Measurements from ENCODE around the gene ASGR2. TPM values are rescaled to one million over a fixed set of nuclear protein-coding genes. Genes with fewer than 3 reads are reported as not detected.

Gene ASGR2
- total RNA-seq, 2 donors from 2014 or later: 0.45 to 0.49 TPM

- intact Hi-C loops (cut with DNase I): no loop called here
- DNase-seq: no peak
- Histone ChIP-seq H3K9ac (ENCODE audit: low read depth in 2 of 2, low read length in 2 of 2) (no peak overlapping the region), H3K27ac (no peak overlapping the region), H3K36me3 (no peaks in the 10 kb centered on the region), H3K4me1 (no peaks in the 10 kb centered on the region), H3K27me3 (no peaks in the 10 kb centered on the region), H3K9me3 (no peaks in the 10 kb centered on the region), H3K4me3 (no peak overlapping the region)
- no peak for TF ChIP-seq CTCF (IDR thresholded peaks at IDR 0.05)
These were observed 51.0 kb downstream of the ASGR2 start for GRCh38 chr17:7063518-7064094.

- H3K9me3 ChIP-seq: no peaks in the 10 kb centered on the region
- intact Hi-C loops (cut with DNase I): no loop called here
- no peak overlapping the region for H3K9ac ChIP-seq (ENCODE audit: low read depth in 2 of 2, low read length in 2 of 2)
- DNase-seq: no peak
- no peaks in the 10 kb centered on the region for H3K36me3 ChIP-seq
- no peak overlapping the region for H3K27ac ChIP-seq
- no peak for TF ChIP-seq CTCF (IDR thresholded peaks at IDR 0.05)
- H3K4me3 ChIP-seq: no peak overlapping the region
- H3K4me1 ChIP-seq: no peaks in the 10 kb centered on the region
- H3K27me3 ChIP-seq: no peaks in the 10 kb centered on the region
These were observed 54.3 kb downstream of the ASGR2 start for GRCh38 chr17:7060165-7060891.

GRCh38 chr17:7058831-7059447 lies 55.7 kb downstream of the ASGR2 start:
- H3K9me3 ChIP-seq: no peaks in the 10 kb centered on the region
- no peaks in the 10 kb centered on the region for H3K36me3 ChIP-seq
- H3K4me3 ChIP-seq: no peak overlapping the region
- TF ChIP-seq CTCF (IDR thresholded peaks at IDR 0.05): no peak
- no peak overlapping the region for H3K27ac ChIP-seq
- H3K9ac ChIP-seq (ENCODE audit: low read depth in 2 of 2, low read length in 2 of 2): no peak overlapping the region
- DNase-seq: no peak
- H3K4me1 ChIP-seq: no peaks in the 10 kb centered on the region
- no peaks in the 10 kb centered on the region for H3K27me3 ChIP-seq
- intact Hi-C loops (cut with DNase I): no loop called here

GRCh38 chr17:7056386-7056785 lies 58.2 kb downstream of the ASGR2 start:
- H3K9me3 ChIP-seq: no peaks in the 10 kb centered on the region
- H3K4me1 ChIP-seq: no peaks in the 10 kb centered on the region
- no peaks in the 10 kb centered on the region for H3K27me3 ChIP-seq
- intact Hi-C loops (cut with DNase I): no loop called here
- H3K36me3 ChIP-seq: no peaks in the 10 kb centered on the region
- H3K9ac ChIP-seq (ENCODE audit: low read depth in 2 of 2, low read length in 2 of 2): no peak overlapping the region
- H3K27ac ChIP-seq: no peak overlapping the region
- TF ChIP-seq CTCF (IDR thresholded peaks at IDR 0.05): no peak
- no peak overlapping the region for H3K4me3 ChIP-seq
- no peak for DNase-seq

Other genes with a start within 250 kb of the ASGR2 start
- gene ALOX12, start 118.8 kb downstream of the ASGR2 start, total RNA-seq: 1 to 10 TPM in 1 of 2 donors, not detected in 1; 2.0 TPM
- gene RNASEK, start 102.2 kb downstream of the ASGR2 start, total RNA-seq: 100 to 1,000 TPM; 190 to 204 TPM
- gene BCL6B, start 91.8 kb downstream of the ASGR2 start, total RNA-seq: 1 to 10 TPM in 1 of 2 donors, under 1 TPM in 1; 0.89 to 7.3 TPM
- gene SLC16A13, start 78.8 kb downstream of the ASGR2 start, total RNA-seq: 10 to 100 TPM; 11.0 to 13.9 TPM
- under 1 TPM; 0.22 to 0.40 TPM for gene SLC16A11, start 70.7 kb downstream of the ASGR2 start, total RNA-seq
- gene CLEC10A, start 34.6 kb downstream of the ASGR2 start, total RNA-seq: 1 to 10 TPM in 1 of 2 donors, under 1 TPM in 1; 0.96 to 9.7 TPM
- 1 to 10 TPM in 1 of 2 donors, under 1 TPM in 1; 0.47 to 1.1 TPM for gene ASGR1, start 64.5 kb upstream of the ASGR2 start, total RNA-seq
- gene DLG4, start 105.0 kb upstream of the ASGR2 start, total RNA-seq: 1 to 10 TPM; 4.8 to 5.6 TPM
- gene ACADVL, start 105.1 kb upstream of the ASGR2 start, total RNA-seq: 100 to 1,000 TPM; 606 to 859 TPM
- 10 to 100 TPM; 32.4 to 42.4 TPM for gene DVL2, start 119.7 kb upstream of the ASGR2 start, total RNA-seq
- 10 to 100 TPM; 29.8 to 38.6 TPM for gene PHF23, start 124.6 kb upstream of the ASGR2 start, total RNA-seq
- 100 to 1,000 TPM; 378 to 513 TPM for gene GABARAP, start 127.6 kb upstream of the ASGR2 start, total RNA-seq
- 100 to 1,000 TPM; 124 to 145 TPM for gene CTDNEP1, start 136.9 kb upstream of the ASGR2 start, total RNA-seq
- gene ELP5, start 137.4 kb upstream of the ASGR2 start, total RNA-seq: 10 to 100 TPM; 34.4 to 77.9 TPM
- gene CLDN7, start 147.7 kb upstream of the ASGR2 start, total RNA-seq: 100 to 1,000 TPM; 798 to 919 TPM
- 1 to 10 TPM; 1.9 to 5.7 TPM for gene SLC2A4, start 166.9 kb upstream of the ASGR2 start, total RNA-seq
- 10 to 100 TPM; 22.1 to 40.4 TPM for gene YBX2, start 179.8 kb upstream of the ASGR2 start, total RNA-seq
- 100 to 1,000 TPM; 367 to 917 TPM for gene EIF5A, start 192.8 kb upstream of the ASGR2 start, total RNA-seq
- gene GPS2, start 200.5 kb upstream of the ASGR2 start, total RNA-seq: 10 to 100 TPM; 53.8 to 85.7 TPM
- gene NEURL4, start 214.5 kb upstream of the ASGR2 start, total RNA-seq: 10 to 100 TPM; 30.2 to 55.8 TPM
- gene ACAP1, start 221.7 kb upstream of the ASGR2 start, total RNA-seq: 10 to 100 TPM in 1 of 2 donors, 1 to 10 TPM in 1; 7.4 to 12.1 TPM
- gene KCTD11, start 237.3 kb upstream of the ASGR2 start, total RNA-seq: 10 to 100 TPM in 1 of 2 donors, 1 to 10 TPM in 1; 5.6 to 12.6 TPM
- gene TMEM95, start 240.3 kb upstream of the ASGR2 start, total RNA-seq: not detected

All from colonic mucosa (tissue), 4 donors.